Measurements from ENCODE around the gene RALBP1.
"Not testable (repeated sequence)": the region's sequence is repeated elsewhere in the genome, so short reads cannot be mapped to it uniquely, and the experiment has no call there.

The RALBP1 gene

GRCh38 chr18:9455718-9456511 is 19.4 kb upstream of the RALBP1 start:
- no peak for DNase-seq

- no peak for DNase-seq
Observed at GRCh38 chr18:9466127-9466526, 9.2 kb upstream of the RALBP1 start.

DNA sequence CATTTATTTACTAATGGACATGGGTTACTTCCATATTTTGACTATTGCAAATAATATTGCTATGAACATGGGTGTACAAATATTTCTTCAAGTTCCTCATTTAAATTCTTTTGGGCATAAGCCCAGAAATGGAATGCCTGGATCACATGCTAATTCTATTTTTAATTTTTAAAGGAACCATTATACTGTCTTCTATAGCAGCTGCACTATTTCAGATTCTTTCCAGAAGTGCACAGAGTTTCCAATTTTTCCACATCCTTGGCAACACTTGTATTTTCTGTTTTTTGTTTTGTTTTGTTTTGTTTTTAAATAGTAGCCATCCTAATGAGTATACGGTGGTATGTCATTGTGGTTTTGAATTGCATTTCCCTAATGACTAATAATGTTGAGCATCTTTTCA is 8.5 kb upstream of the RALBP1 start:
- no peak for DNase-seq

DNA sequence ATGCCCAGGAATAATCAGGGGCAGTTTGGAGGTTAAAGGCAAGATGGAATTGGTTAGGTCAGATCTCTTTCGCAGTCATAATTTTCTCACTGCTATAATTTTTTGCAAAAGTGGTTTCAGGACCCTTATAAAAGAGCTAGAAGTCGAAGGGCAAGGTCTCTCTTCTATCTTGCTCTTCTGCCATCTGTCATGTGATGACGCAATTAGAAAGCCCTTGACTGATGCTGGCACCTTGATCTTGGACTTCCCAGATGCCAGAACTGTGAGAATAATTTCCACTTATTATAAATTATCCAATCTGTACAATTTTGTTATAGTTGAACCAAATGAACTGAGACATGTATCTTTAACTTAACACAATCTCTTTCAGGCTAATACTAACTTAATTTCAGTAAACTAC is 6.3 kb upstream of the RALBP1 start:
- no peak for DNase-seq

- no peak for DNase-seq
Observed at GRCh38 chr18:9469685-9470084, 5.6 kb upstream of the RALBP1 start.

DNA sequence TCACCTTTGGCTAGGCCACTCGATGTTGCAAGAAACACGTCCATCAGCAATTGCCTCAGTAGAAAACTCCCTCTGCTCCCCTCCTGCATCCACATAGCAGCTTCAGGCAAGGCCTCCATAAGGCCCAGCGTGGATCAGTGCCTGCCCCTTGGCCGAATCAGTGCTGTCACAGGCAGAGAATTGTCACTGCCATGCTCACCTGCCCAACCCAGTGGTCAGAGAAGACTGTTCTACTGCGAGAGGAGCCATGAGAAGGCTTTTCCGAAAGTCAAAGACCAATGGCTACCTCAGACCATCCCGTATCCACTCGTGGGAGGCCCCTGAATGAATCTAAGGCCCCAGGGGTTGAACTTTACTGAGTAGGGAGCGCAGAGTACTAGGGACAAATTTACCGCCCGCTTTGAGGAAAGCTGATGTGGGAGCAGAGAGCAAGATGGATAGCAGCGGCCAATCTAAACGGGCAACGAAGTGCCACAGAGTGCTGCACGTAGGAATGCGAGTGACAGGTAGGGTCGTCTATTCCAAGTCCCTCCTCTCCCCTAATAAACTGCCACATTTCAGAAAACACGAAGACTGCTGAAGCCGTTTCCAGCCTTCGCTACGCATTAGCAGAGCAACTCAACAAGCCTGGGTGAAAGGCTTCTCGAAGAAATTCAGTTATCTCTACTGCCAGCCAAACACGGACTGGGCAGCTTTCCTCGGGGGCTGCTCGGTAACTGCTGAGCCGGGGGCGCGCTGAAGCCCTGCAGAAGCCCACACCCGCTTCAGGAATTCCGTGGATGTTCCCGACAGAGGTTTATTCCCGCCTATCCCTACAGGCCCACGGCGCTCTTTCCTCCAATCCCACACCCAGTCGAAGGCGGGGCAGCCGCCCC is 968 bp upstream of the RALBP1 start:
- no peak for DNase-seq

DNA sequence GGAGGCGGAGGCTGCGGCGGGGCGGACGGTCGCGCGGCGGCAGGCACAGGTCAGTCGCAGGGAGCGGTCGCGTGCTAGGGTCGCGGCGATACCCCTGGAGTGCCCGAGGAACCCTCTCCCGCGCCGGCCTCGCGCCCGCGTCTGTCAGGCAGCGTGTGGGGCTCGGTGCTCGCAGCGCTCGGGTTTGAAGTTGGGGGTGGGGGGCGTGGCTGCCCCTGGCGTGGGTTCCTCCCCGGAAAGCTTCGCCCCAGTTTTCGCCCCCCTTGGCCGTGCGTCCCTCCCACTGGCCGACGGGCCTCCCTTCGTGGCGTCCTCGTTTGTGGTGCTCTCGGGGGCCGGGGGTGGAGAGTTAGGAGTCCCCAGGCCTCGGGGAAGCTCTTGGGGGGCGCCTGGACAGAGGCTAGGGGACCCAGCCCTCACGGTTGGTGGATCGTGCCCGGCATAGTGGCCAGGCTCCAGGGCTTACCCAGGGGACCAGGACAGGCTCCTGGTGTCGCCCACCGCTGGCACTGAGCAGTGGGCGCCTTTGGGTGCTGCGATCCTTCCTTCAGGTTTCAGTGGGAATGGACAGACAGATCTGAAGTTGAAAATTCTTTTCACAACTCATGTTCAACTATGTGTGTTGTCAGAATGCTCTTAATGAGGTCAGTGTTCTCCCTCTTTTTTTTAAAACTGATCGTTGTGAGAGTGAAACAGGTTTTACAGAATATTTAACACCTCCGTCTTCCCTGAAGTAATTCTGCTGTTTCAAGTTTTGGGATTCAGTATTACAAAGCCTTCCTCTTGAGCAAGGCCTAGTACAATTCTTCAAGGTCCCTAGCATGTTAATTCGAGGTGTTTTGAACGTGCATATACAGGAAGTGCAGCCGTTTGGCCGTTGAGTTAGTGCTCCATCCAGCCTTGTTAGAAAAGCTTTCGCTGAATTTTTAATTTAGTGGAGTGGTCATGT is 604 bp downstream of the RALBP1 start:
- peak; percentile 57 for DNase-seq

DNA sequence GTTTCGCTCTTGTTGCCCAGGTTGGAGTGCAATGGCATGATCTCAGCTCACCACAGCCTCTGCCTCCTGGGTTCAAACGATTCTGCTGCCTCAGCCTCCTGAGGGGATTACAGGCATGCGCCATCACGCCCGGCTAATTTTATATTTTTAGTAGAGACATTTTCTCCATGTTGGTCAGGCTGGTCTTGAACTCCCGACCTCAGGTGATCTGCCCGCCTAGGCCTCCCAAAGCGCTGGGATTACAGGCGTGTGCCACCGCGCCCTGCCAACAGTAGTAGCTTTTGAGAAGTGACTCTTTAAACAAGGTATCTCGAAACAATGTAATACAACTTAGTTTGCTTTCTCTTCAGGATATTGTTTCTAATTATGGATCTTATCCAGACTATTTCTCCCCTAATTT is 1.6 kb downstream of the RALBP1 start:
- DNase-seq, result not testable (repeated sequence)

GRCh38 chr18:9477509-9477908 is 2.2 kb downstream of the RALBP1 start:
- no peak for DNase-seq

GRCh38 chr18:9478545-9478944 is 3.2 kb downstream of the RALBP1 start:
- DNase-seq, result no peak

DNA sequence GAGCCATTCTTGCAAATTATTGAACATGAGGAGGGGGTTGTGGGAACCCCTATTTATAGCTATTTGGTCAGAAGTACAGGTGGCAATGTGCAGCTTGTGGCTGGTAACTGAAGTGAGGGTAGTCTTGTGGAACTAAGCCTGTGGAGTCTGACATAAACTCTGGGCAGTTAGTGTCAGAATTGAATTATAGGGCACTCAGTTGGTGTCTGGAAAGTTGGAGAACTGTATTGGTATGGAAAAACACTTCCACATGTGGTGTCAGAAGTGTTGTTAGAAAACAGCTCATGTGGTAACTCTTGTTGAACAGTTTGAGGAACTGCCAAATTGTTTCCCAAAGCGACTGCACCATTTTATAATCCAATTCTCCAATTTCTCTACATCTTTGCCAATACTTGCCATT is 7.5 kb downstream of the RALBP1 start:
- DNase-seq, result no peak

GRCh38 chr18:9483526-9483925 is 8.2 kb downstream of the RALBP1 start:
- DNase-seq, result no peak

DNA sequence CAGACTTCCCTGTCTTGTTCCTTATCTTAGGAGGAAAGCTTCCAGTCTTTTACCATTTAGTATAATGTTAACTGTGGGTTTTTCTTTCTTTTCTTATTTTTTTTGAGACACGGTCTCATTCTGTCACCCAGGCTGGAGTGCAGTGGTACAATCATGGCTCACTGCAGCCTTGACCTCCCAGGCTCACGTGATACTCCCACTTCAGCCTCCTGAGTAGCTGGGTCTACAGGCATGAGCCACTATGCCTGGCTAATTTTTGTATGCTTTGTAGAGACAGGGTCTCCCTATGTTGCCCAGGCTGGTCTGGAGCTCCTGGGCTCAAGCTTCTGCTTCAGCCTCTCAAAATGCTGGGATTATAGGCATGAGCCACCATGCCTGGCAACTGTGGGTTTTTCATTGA is 9.5 kb downstream of the RALBP1 start:
- not testable (repeated sequence) for DNase-seq

- no peak for DNase-seq
Observed at GRCh38 chr18:9488538-9488937, 13.2 kb downstream of the RALBP1 start.

DNA sequence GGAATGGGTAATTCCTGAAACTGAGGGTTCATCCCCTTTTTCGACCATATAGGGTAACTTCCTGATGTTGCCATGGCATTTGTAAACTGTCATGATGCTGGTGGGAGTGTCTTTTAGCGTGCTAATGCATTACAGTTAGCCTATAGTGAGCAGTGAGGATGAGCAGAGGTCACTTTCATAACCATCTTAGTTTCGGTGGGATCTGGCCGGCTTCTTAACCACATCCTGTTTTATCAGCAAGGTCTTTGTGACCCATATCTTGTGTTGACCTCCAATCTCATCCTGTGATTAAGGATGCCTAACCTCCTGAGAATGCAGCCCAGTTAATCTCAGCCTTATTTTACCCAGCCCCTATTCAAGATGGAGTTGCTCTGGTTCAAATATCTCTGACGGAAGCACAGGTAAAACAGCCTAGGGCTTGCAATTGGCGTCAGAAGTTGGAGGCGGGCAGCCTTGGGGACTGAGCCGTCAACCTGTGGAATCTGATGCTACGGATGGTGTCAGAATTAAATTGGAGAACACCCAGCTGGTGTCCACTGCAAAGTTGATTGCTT is 19.5 kb downstream of the RALBP1 start:
- no peak for DNase-seq

DNA sequence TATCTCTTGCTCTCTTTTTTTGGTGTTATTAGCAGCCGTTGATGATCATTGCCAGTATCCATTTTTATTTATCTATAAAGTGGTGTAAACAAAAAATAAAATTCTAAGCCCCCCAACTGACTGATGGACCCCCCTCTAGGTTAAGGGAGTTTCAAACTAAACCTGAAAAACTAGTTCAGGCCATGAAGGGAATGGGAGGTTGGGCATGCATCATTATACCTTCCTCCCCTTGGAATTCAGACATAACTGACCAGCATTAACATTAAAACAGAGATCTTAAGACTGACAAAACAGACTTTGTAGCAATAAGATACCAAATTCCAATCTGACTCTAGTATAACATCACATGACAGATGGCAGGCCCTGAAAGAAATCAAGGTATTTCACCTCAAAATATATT is 20.2 kb downstream of the RALBP1 start:
- no peak for DNase-seq

GRCh38 chr18:9495916-9496705 is 20.8 kb downstream of the RALBP1 start:
- no peak for DNase-seq

GRCh38 chr18:9506046-9506792 is 30.9 kb downstream of the RALBP1 start:
- DNase-seq, result no peak

DNA sequence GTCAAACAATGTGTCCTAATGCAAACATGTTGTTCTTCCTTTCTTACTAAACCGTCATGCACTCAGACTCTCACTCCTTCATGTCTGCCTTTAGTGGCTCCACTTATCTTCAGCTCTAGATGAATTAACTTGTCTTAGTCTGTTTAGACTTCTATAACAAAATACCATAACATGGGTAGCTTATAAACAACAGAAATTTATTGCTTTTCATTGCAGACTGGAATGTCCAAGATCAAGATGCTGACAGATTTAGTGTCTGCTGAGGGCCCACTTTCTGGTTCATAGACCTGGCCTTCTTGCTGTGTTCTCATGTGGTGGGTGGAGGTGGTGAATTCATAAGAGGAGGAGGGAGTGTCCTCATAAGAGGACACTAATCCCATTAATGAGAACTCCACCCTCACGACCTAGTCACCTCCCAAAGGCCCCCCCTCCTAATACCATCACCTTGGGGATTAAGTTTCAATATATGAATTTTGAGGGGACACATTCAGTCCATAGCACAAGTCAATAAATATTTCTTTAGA is 32.3 kb downstream of the RALBP1 start:
- DNase-seq, result no peak

DNA sequence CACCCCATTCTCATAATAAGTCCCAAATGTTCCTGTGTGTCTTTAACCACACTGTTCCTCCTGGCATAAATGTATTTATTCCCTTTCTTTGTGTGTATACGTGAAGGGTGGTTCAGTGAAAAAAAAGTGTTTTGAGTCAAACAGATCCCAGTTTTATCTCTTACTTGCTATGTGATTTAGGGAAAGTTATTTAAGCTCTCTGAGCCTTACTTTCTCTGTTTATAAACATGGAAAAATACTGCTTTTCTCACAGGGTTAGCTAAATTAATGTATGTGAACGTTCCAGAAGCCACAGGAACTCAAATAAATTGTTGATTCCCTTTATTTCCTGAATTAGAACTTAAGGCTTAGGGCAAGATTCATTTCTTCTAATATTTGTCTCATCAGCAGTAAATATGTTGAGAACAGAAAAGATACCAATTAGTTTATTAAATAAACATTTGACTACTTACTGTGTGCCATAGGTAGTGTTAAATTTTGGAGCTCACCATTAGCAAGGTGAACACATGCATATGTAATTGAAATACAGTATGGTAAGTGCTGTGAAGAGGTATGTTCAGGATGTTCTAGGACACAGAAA is 33.2 kb downstream of the RALBP1 start:
- no peak for DNase-seq

Measured in activated gamma-delta T cell treated with Interleukin-2 at 50 U/mL for 16 hours (primary cell).